ENCODE data around the gene PLEKHG1. TPM values are rescaled to one million over a fixed set of nuclear protein-coding genes. Genes with fewer than 3 reads are reported as not detected.

PLEKHG1 gene
- total and polyA plus RNA-seq, 2 of the 13 experiments (the other 11 are each of a cell fraction or from before 2014, with no cell fraction given) = 0.03 to 0.04 TPM

DNA sequence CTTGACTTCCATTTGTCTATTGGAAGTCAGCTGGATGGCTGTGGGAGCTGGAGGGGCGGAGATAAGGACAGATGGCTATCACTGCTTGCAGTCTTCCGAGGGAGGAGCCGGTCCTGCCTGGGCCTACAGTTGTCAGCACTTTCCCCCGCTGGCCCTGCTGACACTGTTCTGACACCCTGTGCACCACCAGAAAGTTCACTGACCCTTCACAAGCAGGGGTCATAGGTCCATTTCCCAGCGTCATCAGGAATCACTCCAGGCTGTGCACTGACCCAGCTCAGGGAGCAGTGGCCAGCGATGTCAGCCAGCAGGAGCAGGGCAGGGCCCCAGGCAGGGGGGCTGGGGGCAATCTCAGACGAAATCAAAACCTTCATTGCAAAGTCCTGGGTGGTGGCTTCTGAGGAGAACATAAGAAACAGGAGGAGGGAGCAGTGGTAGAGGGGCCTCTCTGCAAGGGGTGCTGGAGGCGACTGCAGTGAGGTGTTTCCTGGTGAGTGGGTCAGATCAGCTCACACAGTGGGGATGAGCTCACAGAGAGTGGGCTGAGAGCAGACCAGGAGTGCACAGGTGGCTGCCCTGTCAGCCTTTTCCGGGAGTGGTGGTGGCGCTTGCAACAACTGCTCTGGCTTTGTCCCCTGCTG, 26.5 kb upstream of the PLEKHG1 start (continued):
- TF ChIP-seq SNAI1 (CRISPR knock-in tag; IDR thresholded peaks at IDR 0.05; ENCODE audit: borderline replicate concordance) = no peak
- TF ChIP-seq, protein P1, sequence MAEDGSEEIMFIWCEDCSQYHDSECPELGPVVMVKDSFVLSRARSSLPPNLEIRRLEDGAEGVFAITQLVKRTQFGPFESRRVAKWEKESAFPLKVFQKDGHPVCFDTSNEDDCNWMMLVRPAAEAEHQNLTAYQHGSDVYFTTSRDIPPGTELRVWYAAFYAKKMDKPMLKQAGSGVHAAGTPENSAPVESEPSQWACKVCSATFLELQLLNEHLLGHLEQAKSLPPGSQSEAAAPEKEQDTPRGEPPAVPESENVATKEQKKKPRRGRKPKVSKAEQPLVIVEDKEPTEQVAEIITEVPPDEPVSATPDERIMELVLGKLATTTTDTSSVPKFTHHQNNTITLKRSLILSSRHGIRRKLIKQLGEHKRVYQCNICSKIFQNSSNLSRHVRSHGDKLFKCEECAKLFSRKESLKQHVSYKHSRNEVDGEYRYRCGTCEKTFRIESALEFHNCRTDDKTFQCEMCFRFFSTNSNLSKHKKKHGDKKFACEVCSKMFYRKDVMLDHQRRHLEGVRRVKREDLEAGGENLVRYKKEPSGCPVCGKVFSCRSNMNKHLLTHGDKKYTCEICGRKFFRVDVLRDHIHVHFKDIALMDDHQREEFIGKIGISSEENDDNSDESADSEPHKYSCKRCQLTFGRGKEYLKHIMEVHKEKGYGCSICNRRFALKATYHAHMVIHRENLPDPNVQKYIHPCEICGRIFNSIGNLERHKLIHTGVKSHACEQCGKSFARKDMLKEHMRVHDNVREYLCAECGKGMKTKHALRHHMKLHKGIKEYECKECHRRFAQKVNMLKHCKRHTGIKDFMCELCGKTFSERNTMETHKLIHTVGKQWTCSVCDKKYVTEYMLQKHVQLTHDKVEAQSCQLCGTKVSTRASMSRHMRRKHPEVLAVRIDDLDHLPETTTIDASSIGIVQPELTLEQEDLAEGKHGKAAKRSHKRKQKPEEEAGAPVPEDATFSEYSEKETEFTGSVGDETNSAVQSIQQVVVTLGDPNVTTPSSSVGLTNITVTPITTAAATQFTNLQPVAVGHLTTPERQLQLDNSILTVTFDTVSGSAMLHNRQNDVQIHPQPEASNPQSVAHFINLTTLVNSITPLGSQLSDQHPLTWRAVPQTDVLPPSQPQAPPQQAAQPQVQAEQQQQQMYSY (CRISPR knock-in tag; IDR thresholded peaks at IDR 0.05) = no peak
- TF ChIP-seq SRY (CRISPR knock-in tag; IDR thresholded peaks at IDR 0.05) = no peak
- TF ChIP-seq NR3C1 (CRISPR knock-in tag; IDR thresholded peaks at IDR 0.05) = no peak
- no peak for TF ChIP-seq NFE2L1 (CRISPR knock-in tag; IDR thresholded peaks at IDR 0.05; ENCODE audit: borderline replicate concordance)
- no peak for TF ChIP-seq MIER2 (CRISPR knock-in tag; IDR thresholded peaks at IDR 0.05)
- no peak for TF ChIP-seq MZF1 (CRISPR knock-in tag; IDR thresholded peaks at IDR 0.05; ENCODE audit: borderline replicate concordance)
- TF ChIP-seq ZNF30 (CRISPR knock-in tag; IDR thresholded peaks at IDR 0.05) = no peak
- TF ChIP-seq ZBTB10 (CRISPR knock-in tag; IDR thresholded peaks at IDR 0.05; ENCODE audit: borderline replicate concordance) = no peak
- TF ChIP-seq ZNF678 (CRISPR knock-in tag; IDR thresholded peaks at IDR 0.05) = no peak
- no peak for TF ChIP-seq ZNF33B (CRISPR knock-in tag; IDR thresholded peaks at IDR 0.05)
- no peak for TF ChIP-seq RFX5 (IDR thresholded peaks at IDR 0.05; ENCODE audit: low read depth, low read length)
- no peak for TF ChIP-seq ZNF777 (CRISPR knock-in tag; IDR thresholded peaks at IDR 0.05)
- no peak for TF ChIP-seq ATF7 (IDR thresholded peaks at IDR 0.05)
- no peak for TF ChIP-seq ATF7 (CRISPR knock-in tag; IDR thresholded peaks at IDR 0.05)
- peak; percentile 31; the same call in 1 of the 2 replicates for TF ChIP-seq TBX2 (CRISPR knock-in tag; IDR thresholded peaks at IDR 0.05; ENCODE audit: borderline replicate concordance)
- 0 out of 2 replicates have a peak, but pooled peaks have one; percentile 12 for TF ChIP-seq MEIS2 (CRISPR knock-in tag; IDR thresholded peaks at IDR 0.05)
- no peak for TF ChIP-seq EZH2 (conservative IDR thresholded peaks at IDR 0.05; ENCODE audit: low read depth, low read length)
- TF ChIP-seq, protein P2, sequence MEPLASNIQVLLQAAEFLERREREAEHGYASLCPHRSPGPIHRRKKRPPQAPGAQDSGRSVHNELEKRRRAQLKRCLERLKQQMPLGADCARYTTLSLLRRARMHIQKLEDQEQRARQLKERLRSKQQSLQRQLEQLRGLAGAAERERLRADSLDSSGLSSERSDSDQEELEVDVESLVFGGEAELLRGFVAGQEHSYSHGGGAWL (CRISPR knock-in tag; IDR thresholded peaks at IDR 0.05) = no peak
- no peak for TF ChIP-seq ATRX (CRISPR knock-in tag; IDR thresholded peaks at IDR 0.05; ENCODE audit: borderline replicate concordance)
- TF ChIP-seq CCDC6 (CRISPR knock-in tag; IDR thresholded peaks at IDR 0.05) = no peak
- no peak for TF ChIP-seq ZSCAN22 (CRISPR knock-in tag; IDR thresholded peaks at IDR 0.05)
- TF ChIP-seq HMG20B (CRISPR knock-in tag; conservative IDR thresholded peaks at IDR 0.05) = no peak
- TF ChIP-seq CHD4 (IDR thresholded peaks at IDR 0.05; ENCODE audit: borderline replicate concordance, low read length) = no peak
- no peak for TF ChIP-seq ZNF576 (CRISPR knock-in tag; IDR thresholded peaks at IDR 0.05)
- no peak for TF ChIP-seq KLF9 (CRISPR knock-in tag; IDR thresholded peaks at IDR 0.05; ENCODE audit: low read depth)

All from HepG2 (cell line).